Measurements from ENCODE around the gene SBK3.

DNA sequence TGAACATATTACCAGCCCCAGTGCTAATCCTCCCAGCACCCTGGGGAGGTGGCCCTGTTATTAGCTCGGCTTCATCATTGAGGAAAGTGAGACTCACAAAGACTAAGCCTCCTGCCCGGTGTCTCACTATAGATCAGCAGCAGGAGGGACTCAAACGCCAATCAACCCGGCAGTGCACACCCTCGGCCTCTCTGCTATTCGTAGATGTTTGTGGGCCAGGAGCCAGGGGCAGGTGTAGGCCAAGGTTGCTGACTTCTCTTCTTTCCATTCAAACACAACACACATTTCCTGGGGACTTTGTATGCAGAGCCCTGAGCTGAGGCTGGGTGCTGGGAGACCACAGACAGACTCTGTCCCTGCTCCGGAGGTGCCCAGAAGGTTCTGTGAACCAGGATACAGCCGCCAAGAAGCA is 9.4 kb upstream of the SBK3 start:
- TF ChIP-seq, protein P1, sequence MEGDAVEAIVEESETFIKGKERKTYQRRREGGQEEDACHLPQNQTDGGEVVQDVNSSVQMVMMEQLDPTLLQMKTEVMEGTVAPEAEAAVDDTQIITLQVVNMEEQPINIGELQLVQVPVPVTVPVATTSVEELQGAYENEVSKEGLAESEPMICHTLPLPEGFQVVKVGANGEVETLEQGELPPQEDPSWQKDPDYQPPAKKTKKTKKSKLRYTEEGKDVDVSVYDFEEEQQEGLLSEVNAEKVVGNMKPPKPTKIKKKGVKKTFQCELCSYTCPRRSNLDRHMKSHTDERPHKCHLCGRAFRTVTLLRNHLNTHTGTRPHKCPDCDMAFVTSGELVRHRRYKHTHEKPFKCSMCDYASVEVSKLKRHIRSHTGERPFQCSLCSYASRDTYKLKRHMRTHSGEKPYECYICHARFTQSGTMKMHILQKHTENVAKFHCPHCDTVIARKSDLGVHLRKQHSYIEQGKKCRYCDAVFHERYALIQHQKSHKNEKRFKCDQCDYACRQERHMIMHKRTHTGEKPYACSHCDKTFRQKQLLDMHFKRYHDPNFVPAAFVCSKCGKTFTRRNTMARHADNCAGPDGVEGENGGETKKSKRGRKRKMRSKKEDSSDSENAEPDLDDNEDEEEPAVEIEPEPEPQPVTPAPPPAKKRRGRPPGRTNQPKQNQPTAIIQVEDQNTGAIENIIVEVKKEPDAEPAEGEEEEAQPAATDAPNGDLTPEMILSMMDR (IDR thresholded peaks at IDR 0.05): no peak
- no peak for TF ChIP-seq POLR2AphosphoS5 (IDR thresholded peaks at IDR 0.05)

Data from transverse colon (tissue), 4 donors.